ENCODE data around the gene IGFBP4.

The IGFBP4 gene

DNA sequence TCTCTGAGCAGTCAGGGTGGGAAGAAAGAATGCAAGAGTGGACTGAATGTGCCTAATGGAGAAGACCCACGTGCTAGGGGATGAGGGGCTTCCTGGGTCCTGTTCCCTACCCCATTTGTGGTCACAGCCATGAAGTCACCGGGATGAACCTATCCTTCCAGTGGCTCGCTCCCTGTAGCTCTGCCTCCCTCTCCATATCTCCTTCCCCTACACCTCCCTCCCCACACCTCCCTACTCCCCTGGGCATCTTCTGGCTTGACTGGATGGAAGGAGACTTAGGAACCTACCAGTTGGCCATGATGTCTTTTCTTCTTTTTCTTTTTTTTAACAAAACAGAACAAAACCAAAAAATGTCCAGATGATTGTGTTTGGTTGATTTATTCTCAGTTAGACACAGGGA lies 14.1 kb downstream of the IGFBP4 start:
- no peak for FAIRE-seq

DNA sequence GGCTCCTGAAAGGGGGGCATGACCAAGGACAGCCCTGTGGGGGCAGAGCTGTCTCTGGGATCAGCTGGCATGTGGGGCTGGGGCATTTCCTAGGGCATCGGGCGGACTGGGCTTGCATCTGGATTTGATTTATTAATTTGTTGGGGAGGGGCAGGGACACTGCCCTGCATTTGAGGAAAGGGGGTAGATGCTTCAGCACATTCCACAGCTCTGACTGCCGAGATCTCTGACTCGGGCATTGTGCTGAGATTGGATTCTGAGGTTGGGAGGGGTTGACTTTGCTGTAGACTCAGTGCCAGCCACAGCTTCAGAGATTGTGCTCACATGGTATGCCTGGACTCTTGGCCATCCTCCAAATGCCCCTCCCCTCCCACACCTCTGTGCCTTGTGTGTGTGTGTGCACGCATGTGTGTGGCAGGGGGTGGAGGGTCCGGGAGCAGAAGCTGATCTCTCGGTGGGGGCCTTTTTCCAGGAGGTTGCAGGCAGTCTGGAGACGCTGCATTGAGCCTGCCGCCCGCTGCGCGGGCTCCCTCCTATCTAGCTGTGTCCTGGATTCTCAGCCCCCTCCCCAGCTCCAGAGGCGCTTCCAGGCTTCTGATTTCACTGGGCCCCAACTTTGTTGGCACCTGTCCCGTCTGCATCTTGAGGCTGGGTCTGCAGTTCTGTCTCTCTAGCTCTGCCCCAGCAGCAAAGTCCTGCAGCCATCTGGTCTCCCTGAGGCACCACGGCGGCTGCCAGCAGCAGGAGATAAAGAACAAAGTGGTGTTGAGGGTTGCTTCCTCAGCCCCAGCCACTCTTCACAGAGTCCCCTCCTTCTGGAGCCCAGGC lies 14.9 kb downstream of the IGFBP4 start:
- FAIRE-seq, result no peak

- no peak for FAIRE-seq
These were observed 15.7 kb downstream of the IGFBP4 start for GRCh38 chr17:40458851-40459482.

DNA sequence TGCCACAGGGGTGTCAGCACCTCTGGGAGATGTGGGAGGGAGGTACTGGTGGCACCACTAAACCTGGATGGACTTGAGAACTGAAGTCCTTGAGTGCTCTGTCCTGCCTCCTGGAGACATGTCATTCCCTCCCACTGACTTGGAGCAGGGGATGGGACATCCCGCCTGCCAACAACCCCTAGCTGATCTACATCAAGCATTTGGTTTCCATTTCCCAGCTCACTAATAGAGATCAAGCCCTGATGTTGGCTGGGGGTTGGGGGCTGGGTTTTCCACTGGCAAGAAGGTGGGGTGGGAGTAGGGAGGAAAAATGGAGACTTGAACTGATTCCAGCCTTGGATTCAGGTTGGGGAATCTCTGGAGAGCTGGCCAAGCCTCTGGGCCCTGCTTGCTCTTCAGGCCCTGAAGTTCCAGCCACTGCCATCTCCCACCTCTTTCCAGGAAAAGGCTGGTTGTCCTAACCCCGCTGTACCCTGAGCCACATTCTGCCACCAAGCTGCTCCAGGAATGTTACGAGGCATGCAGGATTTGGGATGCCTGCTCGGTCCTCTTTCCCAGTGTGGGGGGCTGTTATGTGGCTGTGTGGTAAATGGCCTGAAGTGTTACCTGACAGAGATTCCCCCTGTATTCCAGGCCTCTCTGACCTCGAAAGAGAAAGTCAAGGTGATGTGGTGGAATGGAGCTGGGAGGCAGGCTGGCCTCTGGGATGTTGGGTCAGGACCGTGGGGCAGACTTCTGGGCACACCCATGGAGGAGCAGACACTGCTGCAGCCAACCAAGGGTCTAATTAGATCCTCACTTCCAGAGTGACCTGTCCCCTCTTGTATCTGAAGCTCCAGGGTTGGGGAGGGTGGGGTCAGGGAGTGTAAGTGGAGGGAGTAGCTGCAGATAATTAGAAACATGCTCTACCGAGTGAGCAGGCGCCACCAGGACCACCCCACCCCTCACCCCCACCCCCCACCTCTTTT lies 16.7 kb downstream of the IGFBP4 start:
- FAIRE-seq, result no peak

- FAIRE-seq, result no peak
These were observed 17.3 kb downstream of the IGFBP4 start for GRCh38 chr17:40460604-40460967.

DNA sequence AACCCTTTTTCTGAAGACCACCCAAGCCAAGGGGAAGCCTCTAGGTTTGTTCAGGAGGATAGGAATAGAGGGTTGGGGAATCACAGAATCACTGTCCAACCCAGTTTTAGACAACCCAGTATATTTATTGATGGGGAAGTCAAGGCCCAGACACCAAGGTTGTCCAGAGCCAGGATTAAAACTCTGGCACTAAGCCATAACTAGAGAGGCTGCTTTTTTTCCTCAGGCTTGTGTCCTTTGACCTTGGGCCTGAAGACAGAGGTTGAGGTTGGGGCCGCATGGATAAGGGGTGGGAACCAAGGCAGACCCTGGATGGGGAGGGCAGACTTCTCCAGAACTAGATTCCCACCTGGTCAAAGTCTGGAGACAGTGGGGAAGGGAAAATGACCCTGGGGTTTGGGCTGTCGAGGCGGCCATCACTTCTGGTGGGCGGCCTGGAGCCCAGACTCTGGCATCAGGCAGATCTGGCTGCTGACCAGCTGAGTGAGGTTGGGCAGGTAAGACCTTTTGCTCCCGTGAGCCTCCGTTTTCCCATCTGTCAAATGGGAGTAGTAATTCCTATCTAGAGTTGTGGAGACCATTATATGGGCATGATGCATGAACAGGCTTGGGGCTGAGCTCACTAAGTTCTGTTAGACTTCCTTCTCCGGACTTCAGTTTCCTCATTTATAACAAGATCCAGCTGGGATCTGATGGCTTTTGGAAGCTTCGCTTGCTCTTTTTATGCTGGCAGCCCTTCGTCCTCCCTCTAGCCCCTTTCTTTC lies 17.9 kb downstream of the IGFBP4 start:
- no peak for FAIRE-seq

DNA sequence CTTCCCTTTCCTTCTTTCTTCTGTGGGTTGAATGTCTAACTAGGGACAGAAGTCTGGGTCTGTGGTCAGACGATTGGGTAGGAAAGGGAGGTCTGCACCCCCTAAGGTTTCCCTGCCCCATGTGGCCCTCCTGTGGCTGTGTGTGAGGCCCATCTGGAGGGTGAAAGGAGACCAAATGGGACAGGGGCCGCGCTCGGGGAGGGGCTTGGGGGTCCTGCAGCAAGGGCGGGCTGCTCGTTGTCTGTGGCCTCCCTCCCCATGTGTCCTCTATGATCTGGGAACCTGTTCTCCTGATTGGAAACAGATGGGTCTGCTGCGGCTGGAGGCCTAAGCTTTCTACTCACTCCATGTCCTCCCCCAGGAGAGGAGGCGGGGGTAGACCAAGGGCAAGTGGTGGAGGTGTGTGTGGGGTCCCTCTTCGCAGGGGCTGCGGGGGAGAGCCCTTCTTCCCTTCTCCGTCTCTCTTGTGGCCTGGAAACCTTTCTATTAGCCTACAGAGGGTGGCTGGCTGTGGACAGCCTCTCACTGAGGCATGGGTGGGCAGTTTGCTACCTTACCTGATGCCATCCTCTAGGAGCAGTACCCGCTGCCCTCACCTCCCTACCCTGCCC lies 18.6 kb downstream of the IGFBP4 start:
- no peak for FAIRE-seq

GRCh38 chr17:40462343-40463121 lies 19.3 kb downstream of the IGFBP4 start:
- no peak for FAIRE-seq

DNA sequence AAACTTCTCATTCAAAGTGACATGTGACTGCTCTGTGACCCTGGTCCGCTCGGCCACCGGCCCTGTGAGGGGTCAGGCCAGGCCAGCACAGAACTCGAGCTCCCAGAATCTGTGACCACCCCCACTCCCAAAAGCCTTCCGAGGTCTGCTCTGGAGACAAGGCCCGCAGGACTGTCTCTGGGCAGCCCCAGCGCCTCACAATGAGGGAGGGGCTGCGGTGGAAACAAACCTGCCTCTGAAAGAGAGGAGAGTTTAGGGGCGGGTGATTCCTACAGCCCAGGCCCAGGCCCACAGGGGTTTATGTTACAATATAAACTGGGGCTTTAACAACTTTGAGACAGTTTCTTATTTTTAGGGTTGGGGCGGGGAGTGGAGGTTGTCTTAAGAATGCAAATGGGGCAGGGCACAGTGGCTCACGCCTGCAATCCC lies 19.9 kb downstream of the IGFBP4 start:
- FAIRE-seq, result no peak

- FAIRE-seq, result no peak
These were observed 21.2 kb downstream of the IGFBP4 start for GRCh38 chr17:40464392-40464855.

DNA sequence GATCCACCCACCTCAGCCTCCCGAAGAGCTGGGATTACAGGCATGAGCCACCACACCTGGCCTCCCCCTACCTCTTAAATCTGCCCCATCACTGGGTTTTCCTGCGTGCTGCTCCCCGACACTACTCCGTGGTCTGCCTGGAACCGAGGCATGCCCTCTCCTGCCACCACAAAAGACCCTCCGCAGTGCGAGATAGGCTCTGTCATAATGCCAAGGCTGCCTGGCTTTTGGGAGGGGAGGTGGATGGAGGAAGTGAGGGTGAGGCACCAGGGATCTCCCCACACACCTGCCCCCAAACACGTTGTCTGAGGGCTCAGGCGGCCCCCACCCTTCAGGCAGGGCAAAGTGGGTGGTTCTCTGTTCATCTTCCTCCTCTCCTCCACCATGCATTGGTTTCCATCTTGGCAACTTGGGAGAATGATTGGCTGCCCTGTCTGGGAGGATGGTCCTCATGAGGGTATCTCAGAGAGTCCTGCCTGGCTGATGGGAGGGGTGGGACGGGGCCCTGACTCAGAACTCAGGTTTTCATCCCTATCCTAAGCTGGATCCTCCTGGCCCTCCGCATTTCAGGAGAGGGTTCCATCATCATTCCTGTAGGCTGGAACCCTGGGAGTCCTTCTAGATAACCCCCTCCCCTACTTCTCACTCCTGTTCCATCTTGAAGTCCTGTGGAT lies 23.2 kb downstream of the IGFBP4 start:
- no peak for FAIRE-seq

DNA sequence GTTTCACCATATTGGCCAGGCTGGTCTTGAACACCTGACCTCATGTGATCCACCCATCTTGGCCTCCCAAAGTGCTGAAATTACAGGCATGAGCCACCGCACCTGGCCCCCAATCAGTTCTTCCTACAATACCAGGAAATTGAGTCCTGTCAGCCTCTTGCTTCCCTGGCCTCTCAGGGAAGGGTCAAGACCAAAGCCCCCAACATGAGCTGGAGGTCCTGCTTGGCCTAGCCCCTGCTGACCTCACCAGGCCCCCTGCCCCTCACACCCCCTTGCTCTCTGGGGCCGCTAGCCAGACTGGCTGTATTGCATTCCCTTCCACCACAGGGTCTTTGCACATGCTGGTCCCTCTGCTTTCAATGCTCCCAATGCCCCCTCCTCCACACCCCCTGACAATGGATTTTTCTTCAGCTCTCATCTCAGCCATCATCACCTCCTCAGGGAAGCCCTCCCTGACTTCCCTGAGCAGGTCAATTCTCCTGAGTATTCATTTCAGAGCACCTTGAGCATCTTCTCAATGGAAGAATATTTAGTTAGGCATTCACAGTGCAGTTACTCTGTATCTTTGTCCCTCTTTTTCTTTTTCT lies 24.1 kb downstream of the IGFBP4 start:
- no peak for FAIRE-seq

- no peak for FAIRE-seq
These were observed 25.3 kb downstream of the IGFBP4 start for GRCh38 chr17:40468560-40468959.

GRCh38 chr17:40469805-40470675 lies 26.8 kb downstream of the IGFBP4 start:
- FAIRE-seq, result no peak

DNA sequence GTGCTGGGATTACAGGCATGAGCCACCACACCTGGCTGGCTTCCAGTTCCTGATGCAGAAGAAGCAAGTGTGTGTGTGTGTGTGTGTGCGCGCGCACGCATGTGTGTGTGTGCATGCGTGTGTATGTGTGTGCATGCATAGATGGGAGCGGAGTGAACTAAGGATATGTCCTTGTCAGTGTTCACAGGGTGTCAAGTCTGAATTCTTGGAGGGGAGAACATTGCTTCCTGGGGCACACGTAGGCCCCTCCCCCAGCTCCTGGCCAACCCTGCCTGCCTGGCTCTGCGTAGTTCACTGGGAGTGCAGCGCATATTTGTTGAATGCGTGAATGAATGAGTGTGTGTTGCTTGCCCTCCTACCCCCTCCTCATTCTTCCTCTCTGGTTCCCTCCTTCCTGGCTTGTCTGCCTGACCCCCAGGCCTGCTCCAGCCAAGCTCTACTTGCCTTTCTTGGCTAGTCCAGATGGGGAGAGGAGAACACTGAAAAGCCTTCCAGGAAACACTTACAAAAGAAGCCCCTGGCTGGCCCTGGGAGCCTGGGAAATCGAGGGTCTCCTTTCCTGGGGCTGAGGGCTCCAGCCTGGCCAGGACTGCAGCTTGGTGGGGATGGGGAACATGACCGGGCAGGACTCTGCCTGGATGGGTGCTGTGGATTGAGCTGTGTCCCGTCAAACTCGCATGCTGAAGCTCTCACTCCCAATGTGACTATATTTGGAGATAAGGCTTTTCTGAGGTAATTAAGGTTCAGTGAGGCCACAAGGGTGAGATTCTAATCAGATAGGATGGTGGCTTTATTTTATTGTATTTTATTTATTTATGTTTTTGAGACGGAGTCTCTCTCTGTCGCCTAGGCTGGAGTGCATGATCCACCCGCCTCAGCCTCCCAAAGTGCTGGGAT lies 27.9 kb downstream of the IGFBP4 start:
- FAIRE-seq, result no peak

- no peak for FAIRE-seq
These were observed 28.8 kb downstream of the IGFBP4 start for GRCh38 chr17:40471846-40472732.
